HG02840 (cell line): Measurements from ENCODE around the gene POFUT1.
"Not testable (repeated sequence)": the region's sequence is repeated elsewhere in the genome, so short reads cannot be mapped to it uniquely, and the experiment has no call there.

Experiments
- ATAC-seq: cut with Tn5 transposase; IDR thresholded peaks from one replicate; pipeline ENCODE4 v1.9.1; 2021; ENCODE audit warnings: mild to moderate bottlenecking, moderate library complexity, moderate number of reproducible peaks; ENCODE audit not compliant: unreplicated experiment, low FRiP score

POFUT1 gene

GRCh38 chr20:32232326-32232886 lies 24.7 kb downstream of the POFUT1 start:
- no peak for ATAC-seq

GRCh38 chr20:32233286-32233685 lies 25.6 kb downstream of the POFUT1 start:
- ATAC-seq, result no peak

- no peak for ATAC-seq
Measured at GRCh38 chr20:32234135-32234808, 26.6 kb downstream of the POFUT1 start.

GRCh38 chr20:32235331-32236047 lies 27.8 kb downstream of the POFUT1 start:
- ATAC-seq, result no peak

- no peak for ATAC-seq
Measured at GRCh38 chr20:32236048-32236533, 28.4 kb downstream of the POFUT1 start.

GRCh38 chr20:32236819-32237218 lies 29.1 kb downstream of the POFUT1 start:
- ATAC-seq, result no peak

GRCh38 chr20:32237419-32237818 lies 29.7 kb downstream of the POFUT1 start:
- no peak for ATAC-seq

GRCh38 chr20:32238483-32239425 lies 31.1 kb downstream of the POFUT1 start:
- no peak for ATAC-seq

- ATAC-seq, result no peak
Measured at GRCh38 chr20:32240205-32240604, 32.5 kb downstream of the POFUT1 start.

GRCh38 chr20:32241807-32242206 lies 34.1 kb downstream of the POFUT1 start:
- ATAC-seq, result no peak

- ATAC-seq, result no peak
Measured at GRCh38 chr20:32244150-32244823, 36.6 kb downstream of the POFUT1 start.

GRCh38 chr20:32244959-32245358 lies 37.3 kb downstream of the POFUT1 start:
- no peak for ATAC-seq

- not testable (repeated sequence) for ATAC-seq
Measured at GRCh38 chr20:32246208-32246607, 38.5 kb downstream of the POFUT1 start.

GRCh38 chr20:32248043-32248442 lies 40.4 kb downstream of the POFUT1 start:
- ATAC-seq, result no peak

GRCh38 chr20:32249030-32249738 lies 41.5 kb downstream of the POFUT1 start:
- ATAC-seq, result no peak

- ATAC-seq, result no peak
Measured at GRCh38 chr20:32251470-32251869, 43.8 kb downstream of the POFUT1 start.

GRCh38 chr20:32252189-32252588 lies 44.5 kb downstream of the POFUT1 start:
- no peak for ATAC-seq

GRCh38 chr20:32260973-32261372 lies 53.3 kb downstream of the POFUT1 start:
- not testable (repeated sequence) for ATAC-seq

GRCh38 chr20:32261644-32262043 lies 54.0 kb downstream of the POFUT1 start:
- ATAC-seq, result no peak
